HG03139 (cell line): Measurements from ENCODE around the gene SEMA4D.
"Not testable (repeated sequence)": the region's sequence is repeated elsewhere in the genome, so short reads cannot be mapped to it uniquely, and the experiment has no call there.

ENCODE experiments used
- ATAC-seq: cut with Tn5 transposase; IDR thresholded peaks from one replicate; pipeline ENCODE4 v1.9.1; 2021; ENCODE audit not compliant: unreplicated experiment

The SEMA4D gene

GRCh38 chr9:89374176-89374575 lies 123.7 kb downstream of the SEMA4D start:
- ATAC-seq, result no peak

DNA sequence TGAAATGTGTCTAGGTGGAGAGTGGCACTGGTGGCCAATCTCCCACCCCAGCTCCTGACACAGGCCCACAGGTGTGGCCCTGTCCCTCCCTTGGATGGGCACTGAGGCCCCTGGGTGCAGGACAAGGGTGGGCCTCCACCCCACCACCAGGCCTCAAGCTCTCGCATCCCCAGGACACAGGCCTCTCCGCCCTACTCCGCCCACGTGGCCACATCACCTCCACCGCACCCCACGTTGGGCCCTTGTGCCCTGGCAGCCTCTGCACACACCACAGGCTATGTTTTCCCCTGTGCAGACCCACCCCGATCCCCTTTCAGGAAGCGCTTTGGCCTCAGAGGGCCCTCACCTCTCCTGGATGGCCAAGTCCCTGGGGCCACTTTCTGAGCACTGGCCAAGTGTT lies 124.9 kb downstream of the SEMA4D start:
- no peak for ATAC-seq

GRCh38 chr9:89372230-89372816 lies 125.6 kb downstream of the SEMA4D start:
- no peak for ATAC-seq

GRCh38 chr9:89371791-89372190 lies 126.1 kb downstream of the SEMA4D start:
- not testable (repeated sequence) for ATAC-seq

DNA sequence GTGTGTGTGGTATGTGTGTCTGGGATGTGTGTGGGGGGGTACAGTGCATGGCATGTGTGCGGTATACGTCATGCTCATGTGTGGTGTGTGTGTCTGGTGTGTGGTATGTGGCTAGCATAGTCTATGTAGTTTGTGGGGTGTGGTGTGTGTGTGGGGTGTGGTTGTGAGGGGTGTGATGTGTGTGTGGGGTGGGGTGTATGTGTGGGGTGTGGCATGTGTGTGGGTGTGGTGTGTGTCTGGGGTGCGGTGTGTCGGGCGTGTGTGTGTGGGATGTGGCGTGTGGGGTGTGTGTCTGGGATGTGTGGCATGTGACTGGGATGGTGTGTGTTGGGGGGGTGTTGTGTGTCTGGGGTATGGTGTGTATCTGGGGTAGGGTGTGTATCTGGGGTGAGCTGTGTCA lies 127.3 kb downstream of the SEMA4D start:
- no peak for ATAC-seq

DNA sequence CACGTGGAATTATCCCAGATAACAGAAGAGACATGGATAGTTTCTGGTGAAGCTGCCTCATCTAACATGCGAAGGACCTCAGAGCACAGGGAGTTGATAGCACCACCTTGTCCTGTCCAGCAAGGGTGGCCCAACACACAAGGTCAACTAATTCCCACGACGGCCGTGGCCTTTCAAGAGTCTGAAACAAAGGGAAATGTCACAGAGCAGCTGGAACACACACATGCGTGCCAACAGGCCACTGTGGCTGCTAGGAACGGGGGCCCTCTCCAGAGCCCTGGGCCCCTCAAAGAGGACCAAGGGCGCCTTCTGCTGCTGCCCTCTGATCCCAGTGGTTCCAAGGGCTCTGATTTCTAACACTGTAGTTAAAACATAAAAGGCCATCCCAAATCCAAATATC lies 128.9 kb downstream of the SEMA4D start:
- no peak for ATAC-seq

GRCh38 chr9:89368550-89368949 lies 129.4 kb downstream of the SEMA4D start:
- ATAC-seq, result no peak

GRCh38 chr9:89367726-89368437 lies 130.0 kb downstream of the SEMA4D start:
- no peak for ATAC-seq

- no peak for ATAC-seq
Measured at GRCh38 chr9:89367281-89367680, 130.6 kb downstream of the SEMA4D start.

GRCh38 chr9:89366711-89367110 lies 131.2 kb downstream of the SEMA4D start:
- ATAC-seq, result no peak

DNA sequence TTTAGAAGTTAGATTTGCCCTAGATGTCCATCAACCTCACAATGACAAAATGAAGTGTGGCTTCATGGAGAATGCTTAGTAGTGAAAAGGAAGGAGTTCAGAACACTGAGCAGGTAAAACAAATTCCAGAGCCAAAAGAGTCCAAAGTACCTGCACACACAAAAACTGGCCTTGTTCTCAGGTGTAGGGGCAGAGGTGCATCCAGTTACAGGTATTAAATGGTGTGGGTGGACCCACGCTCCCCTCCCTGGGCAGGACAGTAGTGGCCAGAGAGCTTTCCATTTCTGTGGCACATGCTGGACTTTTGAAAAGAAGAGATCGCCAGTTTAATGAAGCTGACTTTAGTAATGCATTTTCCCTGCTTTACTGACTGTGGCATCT lies 132.4 kb downstream of the SEMA4D start:
- no peak for ATAC-seq

DNA sequence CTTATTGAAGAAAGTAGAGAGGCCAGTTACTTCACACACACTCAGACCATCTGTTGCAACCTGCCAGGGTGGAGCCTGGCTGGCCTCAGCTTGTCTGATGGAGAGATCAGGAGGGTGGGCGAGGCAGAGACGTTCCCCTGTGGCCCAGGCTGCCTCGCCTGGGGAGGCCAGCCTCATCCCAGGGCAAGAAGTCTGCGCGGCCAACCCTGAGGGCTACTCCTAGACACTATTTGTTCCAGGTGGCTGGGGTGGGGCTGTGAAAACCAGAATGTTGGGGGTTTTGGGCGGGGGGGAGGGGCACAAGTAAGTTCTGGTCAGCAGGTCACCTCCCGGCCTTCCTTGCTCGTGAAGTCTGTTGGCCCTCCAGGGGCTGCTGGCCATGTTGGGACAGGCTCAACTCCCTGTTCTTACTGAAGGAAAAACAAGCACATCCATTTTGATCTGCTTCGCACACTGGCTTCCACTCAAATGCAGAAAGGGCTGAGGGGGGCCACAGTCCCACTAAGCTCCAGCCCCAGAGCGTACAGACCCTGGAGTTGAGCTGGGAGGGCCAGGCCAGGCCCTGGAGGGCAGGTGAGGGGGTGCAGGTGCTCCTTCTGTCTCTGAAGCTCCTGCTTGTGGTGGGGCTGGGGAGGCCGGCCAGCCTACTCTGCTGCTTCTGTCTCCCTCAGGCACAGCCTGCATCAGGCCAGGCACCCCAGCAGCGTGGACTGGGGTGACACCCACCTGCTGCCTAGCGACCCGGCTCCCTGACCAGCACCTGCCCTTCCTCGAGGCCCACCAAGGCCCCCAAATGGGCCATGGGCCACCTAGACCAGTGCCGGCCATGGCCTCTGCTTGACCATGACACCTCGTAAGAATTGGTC lies 133.0 kb downstream of the SEMA4D start:
- ATAC-seq, result no peak

DNA sequence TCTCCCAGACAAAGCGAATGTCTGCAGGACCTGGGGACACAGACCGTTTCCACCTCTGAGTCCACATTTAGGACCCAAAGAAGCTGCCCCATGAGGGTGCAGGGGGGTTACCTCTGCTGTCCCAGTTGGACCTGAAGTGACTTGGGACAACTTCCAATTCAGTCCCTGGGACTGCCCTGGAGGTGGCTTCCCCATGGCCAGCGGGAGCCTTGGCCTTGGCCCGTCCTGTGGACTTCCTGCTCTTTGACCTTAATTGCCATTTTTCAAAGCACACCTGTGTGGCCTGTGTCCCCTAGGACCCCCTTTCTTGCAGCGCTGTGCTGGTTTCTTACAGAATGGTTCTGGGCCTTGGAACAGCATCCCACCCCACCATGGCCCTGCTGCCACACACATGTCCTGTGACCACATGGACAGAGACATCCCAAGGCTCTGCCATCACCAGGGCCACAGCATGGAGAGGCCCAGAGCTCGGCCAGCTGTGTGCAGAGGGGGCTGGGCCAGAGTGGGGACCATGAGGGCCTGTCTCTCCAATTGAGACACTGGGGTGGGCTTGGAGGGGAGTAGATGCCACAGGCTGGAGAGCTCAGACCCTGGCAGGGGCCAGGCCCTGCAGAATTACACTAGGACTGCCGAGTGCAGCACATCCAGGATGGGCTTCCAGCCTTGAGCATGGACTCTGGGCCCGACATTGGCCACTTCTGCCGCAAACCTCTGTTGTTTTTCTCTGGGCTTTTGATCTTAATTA lies 133.8 kb downstream of the SEMA4D start:
- no peak for ATAC-seq

GRCh38 chr9:89363311-89363670 lies 134.6 kb downstream of the SEMA4D start:
- no peak for ATAC-seq

- ATAC-seq, result no peak
Measured at GRCh38 chr9:89362647-89363310, 135.1 kb downstream of the SEMA4D start.

DNA sequence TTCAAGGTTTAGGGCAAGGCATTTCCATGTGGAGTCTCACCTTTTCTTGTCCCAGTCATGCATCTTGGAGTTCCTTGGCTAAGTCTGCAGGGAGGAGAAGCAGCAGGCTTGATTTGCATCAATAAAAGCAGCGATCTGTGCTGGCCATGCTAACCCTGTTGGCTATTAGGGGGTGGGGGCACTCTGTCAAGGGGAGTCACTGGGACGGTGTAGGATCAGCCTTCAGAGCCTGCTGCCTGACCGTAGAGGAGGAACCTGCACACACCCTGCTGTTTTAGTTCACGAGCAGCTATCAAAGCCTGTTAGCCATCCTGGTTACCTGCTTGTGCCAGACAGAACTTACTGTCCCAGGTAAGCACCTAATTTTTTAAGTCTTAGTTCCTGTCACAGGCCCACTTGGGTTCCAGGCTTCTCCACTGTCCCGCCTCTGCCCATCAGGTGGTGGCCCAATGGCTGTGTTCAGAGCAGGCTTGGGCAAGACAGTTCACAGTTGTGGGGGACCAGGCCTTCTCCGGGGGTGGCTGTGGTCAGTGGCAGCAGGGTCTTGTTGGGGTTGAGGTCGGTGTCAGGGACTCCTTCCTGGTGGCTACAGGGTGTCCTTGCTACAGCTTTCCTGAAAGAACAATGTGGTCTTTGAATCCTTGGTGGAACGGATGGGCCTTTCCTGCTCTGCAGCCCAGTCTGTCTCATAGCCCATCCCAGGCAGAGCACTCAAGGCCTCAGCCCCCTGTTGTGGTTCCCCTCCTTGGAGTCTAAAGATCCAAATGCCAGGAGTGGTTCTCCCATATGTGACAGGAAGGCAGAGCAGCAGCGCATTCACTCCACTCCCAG lies 135.9 kb downstream of the SEMA4D start:
- ATAC-seq, result no peak

- ATAC-seq, result no peak
Measured at GRCh38 chr9:89361031-89361430, 136.9 kb downstream of the SEMA4D start.

DNA sequence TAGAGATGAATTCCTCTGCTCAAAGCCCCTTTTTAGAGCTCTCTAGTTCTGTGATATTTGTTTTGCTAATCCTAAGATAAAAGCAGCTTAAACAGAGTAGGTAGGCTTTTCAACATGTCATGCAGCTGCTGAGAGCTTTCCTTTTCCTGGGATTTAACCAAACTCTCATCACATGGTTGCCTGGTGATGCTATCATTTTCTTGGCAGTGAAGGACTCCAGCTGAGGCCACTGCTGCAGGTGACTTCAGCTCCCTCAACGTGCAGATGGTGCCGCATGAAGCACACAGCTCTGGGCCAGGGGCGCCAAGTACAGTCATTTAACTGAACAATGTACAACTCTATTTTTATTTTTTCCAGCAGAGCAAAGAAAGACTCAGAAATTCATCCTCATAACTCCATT lies 137.4 kb downstream of the SEMA4D start:
- ATAC-seq, result no peak

- no peak for ATAC-seq
Measured at GRCh38 chr9:89359751-89360261, 138.1 kb downstream of the SEMA4D start.

- no peak for ATAC-seq
Measured at GRCh38 chr9:89358985-89359384, 138.9 kb downstream of the SEMA4D start.
